ENCODE results near the gene JARID2.
"Not testable (repeated sequence)": the region's sequence is repeated elsewhere in the genome, so short reads cannot be mapped to it uniquely, and the experiment has no call there.

The JARID2 gene

DNA sequence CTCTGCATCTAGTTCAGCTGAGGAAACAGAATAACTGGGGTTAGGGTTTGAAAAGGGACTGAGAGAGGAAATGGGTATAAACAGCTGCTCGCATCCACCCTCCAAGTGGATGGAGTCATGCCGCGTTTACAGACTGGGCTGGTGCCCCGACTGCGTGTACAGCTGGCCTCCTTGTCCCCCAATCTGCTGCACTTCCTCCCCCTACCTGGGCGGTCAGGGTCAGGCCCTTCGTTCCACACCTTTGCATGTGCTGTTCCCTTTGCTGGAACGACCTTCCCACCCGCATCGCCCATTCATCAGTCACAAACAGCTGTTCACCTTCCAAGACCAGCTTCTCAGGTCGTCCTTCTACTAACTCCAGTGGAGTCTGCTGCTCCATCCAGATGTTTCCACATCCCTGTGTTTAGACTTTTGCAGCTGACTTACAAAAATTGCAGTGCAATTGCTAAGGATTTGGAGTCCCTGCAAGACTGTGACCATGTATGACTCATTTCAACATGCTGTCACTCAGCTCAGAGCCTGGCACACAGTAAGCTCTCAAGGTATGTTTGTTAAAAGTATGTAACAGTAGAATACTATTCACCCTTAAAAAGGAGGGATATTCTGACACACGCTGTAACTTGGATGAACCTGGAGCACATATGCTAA, 287.6 kb downstream of the JARID2 start:
- DNase-seq, result no peak

DNA sequence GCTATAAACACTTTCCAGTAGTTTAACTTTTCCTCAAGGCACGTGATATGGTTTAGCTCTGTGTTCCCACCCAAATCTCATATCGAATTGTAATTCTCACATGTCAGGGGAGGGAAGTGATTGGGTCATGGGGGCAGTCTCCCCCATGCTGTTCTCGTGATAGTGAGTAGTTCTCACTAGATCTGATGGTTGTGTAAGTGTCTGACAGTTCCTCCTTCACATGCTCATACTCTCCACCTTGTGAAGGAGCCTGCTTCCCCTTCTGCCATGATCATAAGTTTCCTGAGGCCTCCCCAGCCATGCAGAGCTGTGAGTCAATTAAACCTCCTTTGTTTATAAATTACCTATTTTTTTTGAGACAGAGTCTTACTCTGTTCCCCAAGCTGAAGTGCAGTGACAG, 289.1 kb downstream of the JARID2 start:
- no peak for DNase-seq

DNA sequence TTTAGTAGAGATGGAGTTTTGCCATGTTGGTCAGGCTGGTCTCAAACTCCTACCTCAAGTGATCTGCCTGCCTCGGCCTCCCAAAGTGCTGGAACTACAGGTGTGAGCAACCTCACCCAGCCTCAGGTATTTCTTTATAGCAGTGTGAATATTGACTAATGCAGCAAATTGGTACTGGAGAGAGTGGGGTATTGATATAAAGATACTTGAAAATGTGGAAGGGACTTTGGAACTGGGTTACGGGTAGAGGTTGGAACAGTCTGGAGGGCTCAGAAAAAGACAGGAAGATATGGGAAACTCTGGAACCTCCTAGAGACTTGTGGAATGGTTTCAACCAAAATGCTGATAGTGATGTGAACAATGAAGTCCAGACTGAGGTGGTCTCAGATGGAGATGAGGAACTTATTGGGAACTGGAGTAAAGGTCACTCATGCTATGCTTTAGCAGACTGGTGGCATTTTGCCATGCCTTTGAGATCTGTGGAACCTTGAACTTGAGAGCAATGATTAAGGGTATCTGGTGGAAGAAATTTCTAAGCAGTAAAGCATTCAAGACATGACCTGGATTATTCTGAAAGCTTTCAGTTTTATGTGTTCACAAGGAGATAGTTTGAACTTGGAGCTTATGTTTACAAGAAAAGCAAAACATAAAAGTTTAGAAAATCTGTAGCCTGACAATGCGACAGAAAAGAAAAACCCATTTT, 289.8 kb downstream of the JARID2 start:
- no peak for DNase-seq

DNA sequence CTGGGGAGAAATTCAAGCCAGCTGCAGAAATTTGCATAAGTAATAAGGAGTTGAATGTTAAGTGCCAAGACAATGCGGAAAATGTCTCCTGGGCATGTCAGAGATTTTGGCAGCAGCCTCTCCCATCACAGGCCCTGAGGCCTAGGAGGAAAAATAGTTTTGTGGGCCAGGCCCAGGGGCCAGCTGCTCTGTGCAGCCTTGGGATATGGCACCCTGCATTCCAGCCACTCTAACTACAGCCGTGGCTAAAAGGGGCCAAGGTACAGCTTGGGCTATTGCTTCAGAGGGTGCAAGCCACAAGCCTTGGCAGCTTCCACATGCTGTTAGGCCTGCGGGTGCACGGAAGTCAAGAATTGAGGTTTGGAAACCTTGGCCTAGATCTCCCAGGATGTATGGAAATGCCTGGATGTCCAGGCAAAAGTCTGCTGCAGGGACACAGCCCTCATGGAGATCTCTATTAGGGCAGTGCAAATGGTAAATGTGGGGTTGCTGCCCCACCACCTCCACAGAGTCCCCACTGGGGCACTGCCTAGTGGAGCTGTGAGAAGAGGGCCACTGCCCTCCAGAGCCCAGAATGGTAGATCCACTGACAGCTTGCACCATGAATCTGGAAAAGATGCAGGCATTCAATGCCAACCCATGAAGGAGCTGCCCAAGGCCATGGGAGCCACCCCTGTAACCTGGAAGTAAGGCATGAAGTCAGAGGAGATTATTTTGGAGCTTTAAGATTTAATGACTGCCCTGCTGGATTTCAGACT, 290.5 kb downstream of the JARID2 start:
- no peak for DNase-seq

DNA sequence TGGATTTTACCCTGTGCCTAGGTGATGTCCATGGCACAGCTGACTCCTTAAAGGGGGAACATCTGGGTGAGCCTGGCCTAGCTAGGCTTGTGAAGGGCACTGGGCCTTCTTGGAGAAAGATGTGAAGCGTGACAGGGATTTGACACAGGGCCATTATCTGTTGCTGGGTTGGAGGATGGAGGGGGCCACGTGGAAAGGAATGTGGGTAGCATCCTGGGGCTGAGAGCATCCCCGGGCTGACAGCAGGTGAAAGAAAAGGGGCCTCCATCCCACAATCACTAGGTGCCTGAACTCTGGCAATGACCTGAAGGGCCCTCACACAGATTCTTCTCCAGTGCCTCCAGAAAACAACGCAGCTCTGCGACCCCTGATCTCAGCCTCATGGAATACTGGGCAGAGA, 292.2 kb downstream of the JARID2 start:
- DNase-seq, result no peak

DNA sequence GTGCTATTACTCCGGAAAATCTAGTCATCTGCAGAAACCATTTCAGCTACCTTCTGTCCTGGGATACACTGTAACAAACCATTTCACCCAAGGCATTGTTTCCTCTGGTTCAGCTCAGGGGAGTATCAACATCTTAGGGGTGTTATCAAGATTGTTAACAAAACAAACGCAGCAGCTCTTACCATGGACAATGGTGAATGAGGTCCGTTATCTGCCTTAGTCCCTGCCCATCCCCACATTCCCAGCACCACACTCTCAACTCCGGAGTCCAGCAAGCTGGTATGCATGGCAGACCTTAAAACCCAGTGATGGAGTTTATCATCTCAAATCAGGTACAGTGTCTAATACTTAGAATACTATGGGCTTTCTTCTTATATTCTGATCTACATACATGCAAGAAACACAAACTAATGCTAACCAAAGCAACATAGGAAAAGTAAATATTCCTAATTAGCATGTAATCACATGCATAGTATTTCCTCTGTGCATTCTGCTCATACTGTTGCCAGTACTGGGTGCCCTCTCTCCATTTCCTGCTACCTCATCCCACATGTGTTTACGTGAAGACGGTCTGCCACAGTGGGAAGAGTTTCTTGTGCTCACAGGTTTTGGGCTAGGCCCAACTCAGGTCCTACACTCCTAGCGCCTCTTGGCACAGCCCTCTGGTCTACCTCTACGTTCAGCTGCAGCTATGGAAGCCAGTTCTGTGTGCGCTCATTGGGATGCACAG, 293.1 kb downstream of the JARID2 start:
- no peak for DNase-seq

DNA sequence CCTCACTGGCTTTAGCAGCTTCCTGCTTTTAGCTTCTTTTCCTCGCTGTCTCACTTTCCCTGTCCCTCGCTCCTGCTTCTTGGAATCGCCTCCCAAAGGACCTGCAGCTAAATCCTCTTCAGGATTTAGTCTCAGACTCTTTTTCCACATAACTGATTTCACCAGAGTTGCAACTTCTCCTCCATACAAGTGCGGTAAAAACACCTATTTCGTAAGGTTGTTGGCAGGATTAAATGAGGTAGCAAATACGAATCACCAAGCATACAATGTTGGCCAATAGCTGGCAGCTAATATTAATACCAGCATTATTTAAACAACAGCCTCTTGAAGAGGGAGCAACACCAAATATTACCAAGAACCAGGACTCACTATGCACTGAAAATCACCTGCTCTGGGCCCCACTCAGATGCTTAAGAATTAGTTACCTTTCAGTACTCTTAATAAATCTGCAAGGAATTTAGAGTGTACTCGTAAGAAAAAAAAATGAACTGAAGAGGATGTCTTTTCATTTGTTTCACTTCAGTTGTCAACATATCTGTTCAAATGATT, 293.9 kb downstream of the JARID2 start:
- DNase-seq, result no peak

DNA sequence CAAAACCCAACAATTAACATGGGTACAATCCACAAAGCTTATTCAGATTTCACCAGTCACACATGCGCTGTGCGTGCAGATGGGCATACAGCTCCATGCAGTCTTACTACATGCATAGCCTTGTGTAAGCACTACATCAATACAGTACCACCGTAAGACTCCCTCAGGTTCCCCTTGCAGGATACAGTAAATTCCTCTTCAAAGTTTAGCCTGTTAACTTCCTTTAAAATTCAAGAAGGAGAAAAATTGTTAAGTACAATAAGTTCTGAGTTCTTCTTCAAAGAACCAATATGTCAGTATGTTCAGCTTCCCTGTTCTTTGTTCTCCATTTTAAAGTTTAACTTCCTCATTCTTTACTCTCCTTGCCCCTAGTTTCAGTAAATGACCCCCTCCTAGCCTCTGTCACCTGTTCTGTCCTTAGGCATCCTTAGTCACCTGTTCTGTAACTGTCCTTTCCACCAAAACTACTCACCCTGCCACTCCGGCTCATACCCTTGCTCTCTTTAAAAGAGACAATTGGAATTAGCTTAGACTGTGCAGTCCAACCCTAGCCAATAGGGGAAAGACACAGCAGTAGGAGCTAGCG, 297.6 kb downstream of the JARID2 start:
- not testable (repeated sequence) for DNase-seq

DNA sequence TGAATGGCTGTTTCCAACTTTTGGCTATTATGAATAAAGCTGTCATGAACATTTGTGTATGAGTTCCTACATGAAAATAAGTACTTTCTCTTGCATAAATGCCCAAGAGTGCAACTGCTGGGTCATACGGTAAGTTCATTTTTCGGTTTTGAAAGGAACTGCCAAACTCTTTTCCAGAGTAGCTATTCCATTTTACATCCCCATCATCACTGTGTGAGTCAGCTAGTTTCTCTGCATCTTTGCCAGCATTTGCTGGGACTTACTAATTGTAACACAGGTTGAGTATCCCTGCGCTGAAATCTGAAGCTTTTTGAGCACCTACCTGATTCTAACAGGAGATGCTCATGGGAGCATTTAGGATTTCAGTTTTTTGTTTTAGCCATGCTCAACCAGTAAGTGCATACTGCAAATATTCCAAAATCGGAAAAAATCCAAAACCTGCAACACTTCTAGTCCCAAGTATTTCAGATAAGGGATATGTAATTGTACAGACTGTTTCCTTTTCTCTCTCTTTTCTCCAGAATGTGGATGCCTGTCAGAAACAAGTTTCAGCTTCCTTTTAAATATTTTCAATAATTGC, 298.5 kb downstream of the JARID2 start:
- DNase-seq, result no peak

DNA sequence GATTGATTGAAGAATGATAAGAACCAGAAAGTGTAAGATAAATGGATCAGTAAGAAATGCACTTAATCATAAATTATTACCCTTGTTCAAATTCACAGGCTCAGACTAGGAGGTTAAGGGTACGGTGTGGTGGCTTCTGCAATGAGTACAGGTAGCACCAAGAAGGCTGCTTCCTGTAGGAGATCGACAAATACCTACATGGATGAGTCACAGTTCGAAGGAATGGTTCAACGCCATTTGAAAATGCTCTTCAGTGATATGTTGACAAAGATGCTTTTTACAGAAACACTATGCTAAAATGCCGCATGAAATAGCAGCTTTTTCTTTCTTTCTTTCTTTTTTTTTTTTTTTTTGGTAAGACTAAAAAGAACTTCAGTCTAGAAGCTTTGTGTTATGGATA, 300.7 kb downstream of the JARID2 start:
- DNase-seq, result no peak

DNA sequence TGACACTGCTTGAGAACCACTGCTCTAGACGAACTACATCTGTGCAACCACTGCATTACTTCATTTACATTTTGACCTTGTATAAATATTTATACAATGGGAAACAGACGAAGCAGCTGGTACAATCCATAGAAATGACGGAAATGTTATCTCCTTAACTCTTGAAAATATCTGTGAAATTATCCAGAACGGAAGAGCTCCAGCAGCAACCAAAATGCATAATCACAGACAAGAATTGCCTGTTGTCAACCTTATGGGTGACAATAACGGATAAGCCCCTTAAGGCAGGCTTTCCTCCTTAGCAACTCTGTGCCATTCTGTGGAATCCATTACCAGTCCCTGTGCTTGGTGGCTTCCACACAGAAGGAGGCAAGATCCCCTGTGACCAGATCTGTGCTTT, 301.5 kb downstream of the JARID2 start:
- DNase-seq, result no peak

DNA sequence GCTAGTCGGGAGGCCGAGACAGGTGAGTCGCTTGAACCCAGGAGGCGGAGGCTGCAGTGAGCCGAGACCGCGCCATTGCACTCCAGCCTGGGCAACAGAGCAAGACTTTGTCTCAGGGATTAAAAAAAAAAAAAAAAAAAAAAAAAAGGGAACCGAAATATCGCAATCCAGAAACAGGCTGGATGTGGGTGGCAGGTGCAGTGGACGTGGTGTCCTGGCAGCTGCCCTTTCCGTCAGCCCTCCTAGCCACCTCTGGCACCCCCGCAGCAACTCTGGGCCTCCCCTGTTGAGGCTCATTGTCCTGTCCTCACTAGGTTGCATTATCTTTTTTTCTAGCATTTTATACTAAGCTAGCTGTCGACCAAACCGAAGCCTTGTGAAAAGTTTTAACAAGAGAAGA, 303.5 kb downstream of the JARID2 start:
- DNase-seq, result no peak

DNA sequence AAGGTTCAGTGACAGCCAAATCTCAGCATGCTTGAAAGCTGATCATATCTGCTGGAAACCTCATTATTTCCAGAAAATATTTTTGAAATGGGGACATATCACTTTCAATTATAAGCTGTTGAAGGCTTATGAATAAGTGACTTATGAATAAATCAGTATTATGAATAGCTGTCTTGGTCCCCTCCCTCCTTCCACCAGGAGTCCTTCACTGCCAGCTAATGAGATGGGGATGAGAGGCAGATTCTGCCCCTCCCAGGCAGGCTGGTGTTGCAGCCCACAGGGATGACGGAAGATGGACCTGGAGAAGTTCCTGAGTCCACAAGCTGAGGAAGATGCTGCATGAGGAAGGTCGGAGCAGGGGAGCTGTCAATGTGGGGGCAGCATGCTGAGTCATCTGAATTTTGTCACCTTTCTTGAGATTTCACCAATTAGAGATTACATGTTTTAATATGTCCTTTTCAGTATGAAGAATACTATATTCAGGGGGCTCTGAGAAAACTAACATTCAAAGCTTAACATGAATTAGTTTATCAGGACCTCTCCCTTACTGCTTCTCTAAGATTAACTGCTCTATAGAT, 304.8 kb downstream of the JARID2 start:
- no peak for DNase-seq

DNA sequence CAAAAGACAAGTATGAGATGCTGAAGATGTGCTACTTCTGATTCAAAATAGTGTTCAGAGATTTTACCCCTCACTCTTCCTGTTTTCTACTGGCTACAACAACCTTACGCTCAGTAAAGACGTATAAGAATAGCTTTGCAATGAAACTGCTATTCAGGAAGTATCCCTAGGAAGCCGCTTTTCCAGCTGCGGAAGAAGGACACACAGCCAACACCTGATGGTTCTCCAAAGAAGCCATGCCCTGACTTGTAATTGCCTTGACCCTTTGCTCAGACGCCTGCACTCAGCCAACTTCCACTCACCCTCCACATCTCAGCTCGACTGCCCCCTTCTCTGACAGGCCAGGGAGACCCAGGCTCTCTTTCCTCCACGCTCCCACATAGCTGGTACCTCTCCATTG, 305.4 kb downstream of the JARID2 start:
- no peak for DNase-seq

DNA sequence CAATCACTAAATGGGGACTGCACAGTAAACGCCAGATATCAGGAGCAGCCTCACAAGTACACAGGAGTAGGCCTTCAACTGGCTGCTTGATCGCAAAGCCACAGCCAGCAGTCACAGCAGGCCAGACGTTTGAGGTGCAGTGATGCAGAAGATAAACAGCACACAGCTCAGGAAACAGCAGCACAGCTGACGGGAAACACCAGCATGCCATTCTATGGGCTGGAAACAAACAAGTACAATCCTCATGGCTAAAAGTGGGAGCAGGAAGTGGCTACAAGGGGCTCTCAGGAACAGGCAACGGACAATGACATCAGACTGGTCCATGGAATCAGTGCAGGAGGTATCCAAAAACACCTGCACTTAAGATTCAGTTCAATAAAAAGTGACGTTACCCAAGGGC, 305.9 kb downstream of the JARID2 start:
- no peak for DNase-seq

DNA sequence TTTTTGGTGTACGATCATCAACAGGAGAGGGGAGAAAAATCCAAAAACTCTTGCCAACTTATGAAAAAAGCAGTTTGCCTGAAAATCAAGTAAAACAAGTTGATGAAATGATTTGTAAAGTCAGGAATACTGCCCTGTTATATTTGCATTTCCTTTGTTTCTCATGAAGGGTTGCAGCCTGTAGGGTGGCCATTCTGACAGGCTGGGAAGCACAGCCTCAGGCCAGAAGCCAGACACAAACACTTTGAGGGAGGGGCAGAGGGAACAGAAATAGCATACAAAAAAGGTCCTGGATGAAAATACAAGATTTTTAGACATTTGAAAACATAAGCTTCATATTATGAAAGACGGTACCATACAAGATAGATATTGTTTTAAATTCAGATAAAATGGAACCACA, 307.2 kb downstream of the JARID2 start:
- DNase-seq, result no peak

DNA sequence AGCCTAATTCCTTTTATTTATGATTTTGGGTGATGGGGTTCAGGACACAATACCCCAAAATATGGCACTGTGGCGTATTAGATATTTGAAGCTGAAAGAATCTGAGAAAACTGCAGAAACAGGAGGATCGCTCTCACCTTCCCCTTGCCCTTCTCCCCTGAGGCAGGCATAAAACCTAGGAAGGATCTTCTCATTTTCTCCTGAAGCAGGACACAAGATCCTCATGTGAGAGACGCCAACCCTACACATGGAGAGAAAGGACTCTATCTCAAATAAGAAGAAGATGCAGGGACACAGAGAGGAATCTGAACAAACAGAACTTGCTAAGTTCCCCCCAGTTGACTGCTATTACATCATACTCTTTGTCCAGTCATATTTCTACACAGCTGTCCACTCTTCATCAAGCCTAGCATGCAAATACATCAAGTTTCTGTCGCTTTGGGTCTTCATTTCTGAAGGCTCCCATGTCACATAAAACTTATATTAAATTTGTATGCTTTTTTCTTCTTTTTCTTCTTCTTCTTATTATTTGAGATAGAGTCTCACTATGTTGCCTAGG, 307.9 kb downstream of the JARID2 start:
- DNase-seq, result no peak

DNA sequence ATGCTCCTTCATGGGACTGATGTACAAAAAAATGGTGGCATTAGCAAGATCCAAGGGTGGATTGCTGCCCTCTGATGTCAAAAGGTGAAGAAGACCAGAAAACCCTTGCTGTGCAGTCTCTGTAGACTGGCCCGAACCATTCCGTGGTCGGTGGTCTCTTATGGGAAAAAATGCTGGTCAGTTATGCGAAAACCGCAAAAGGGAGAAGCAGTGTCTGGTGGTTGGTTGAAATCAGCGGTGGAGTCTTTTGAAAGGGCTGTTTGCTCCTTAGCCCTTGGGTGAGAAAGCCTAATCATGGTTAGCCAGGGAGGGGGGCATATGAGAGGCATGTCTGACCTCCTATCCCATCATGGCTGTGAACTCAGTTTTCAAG, 308.8 kb downstream of the JARID2 start:
- DNase-seq, result no peak

DNA sequence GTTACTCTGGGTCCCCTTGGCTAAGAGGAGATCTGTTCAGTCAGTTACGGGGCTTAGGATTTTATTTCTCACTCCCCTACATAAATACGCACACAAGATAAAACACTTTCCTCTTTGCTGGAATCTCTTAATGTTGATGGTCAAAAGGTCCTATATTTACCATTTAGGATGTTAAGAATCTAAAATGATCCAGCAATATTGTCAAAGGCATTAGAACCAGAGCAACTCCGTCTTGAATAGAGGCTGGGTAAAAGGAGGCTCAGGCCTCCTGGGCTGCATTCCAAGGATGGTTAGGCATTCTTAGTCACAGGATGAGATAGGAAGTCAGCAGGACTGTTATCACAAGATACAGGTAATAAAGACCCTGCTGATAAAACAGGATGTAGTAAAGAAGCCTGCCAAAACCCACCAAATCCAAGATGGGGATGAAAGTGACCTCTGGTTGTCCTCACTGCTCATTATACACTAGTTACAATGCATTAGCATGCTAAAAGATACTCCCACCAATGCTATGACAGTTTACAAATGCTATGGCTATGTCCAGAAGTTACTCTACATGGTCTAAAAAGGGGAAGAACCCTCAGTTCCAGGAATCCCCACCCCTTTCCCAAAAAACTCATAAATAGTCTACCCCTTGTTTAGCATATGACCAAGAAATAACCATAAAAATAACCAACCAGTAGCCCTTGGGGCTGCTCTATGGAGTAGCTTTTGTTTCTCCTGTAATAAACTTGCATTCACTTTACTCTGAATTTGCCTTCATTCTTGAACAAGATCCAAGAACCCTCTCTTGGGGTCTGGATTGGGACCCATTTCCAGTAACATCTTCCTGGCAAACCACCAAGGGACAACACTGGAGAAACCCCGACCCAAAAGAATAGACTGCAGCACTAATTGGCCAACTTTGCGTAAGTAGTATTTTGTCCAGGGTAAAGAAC, 309.5 kb downstream of the JARID2 start:
- no peak for DNase-seq

Data from amygdala (tissue), 56 donors.